Heart left ventricle (tissue), 13 donors: Measurements from ENCODE around the gene BCAR3.

Source experiments
- POLR2A ChIP-seq, 2 donors: fragments of 450-650 bp; IDR thresholded peaks; one replicate each; pipeline ENCODE4 v1.6.1; 2017; ENCODE audit warnings: antibody characterized with exemption in 2 of 2, mild to moderate bottlenecking in 2 of 2, moderate library complexity in 2 of 2
- TF ChIP-seq, protein P1 (sequence below), 12 donors: fragments of 200-600 bp; sonication (generic) in 4 of 12; IDR thresholded peaks; one replicate each; pipeline versions ENCODE4 v1.5.0 to v1.8.0; 2018 to 2022; ENCODE audit warnings: antibody characterized with exemption in 12 of 12, mild to moderate bottlenecking in 5 of 12
- donor health status: ischemic (EF 13 %, LVEDD 7.1; RV severe dilation, severe dysfunction).
- donor health status: DM: no; HTN: yes; CAD: no.
- donor health status: DM: no; HTN: no; CAD: no.
- donor health status: ischemic (EF 25% LVEDD 6.9; RV normal size, moderate dysfunction).
- donor health status: ischemic (EF 25% LVEDD 5.7; RV mildly dilated, moderate dysfunction).
- donor health status: ischemic (EF 35%, LVEDD 5.7; RV mildly dilated, moderate dysfunction).
- donor health status: nonischemic (EF 11% LVEDD 7.7; RV severe dilation, severe dysfunction).
- donor health status: DM: yes; HTN: yes; CAD: no.
- donor health status: PGD.
- donor health status: ischemic (EF 29% LVEDD 5.4; RV normal size, mild dysfunction).
- donor health status: nonischemic (EF 23%, LVEDD 6.1; RV moderate dilation, normal function).

DNA sequence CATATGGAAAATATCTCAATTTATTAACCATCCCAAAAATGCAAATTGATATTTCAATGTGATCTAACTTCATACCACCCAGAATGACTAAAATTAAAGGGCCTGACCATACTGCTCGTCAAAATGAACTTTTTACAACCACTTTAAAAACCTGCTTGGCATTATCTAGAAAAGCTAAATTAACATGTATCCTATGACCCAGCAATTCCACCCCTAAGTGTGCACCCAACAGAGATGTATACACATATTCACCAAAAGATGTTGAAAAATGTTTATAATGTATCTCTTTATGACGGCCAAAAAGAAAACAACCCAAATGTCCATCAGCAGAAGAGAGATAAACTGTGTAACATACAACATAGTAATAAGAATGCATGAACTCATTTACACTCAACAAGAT lies 1.6 kb upstream of the BCAR3 start:
- TF ChIP-seq, protein P1, sequence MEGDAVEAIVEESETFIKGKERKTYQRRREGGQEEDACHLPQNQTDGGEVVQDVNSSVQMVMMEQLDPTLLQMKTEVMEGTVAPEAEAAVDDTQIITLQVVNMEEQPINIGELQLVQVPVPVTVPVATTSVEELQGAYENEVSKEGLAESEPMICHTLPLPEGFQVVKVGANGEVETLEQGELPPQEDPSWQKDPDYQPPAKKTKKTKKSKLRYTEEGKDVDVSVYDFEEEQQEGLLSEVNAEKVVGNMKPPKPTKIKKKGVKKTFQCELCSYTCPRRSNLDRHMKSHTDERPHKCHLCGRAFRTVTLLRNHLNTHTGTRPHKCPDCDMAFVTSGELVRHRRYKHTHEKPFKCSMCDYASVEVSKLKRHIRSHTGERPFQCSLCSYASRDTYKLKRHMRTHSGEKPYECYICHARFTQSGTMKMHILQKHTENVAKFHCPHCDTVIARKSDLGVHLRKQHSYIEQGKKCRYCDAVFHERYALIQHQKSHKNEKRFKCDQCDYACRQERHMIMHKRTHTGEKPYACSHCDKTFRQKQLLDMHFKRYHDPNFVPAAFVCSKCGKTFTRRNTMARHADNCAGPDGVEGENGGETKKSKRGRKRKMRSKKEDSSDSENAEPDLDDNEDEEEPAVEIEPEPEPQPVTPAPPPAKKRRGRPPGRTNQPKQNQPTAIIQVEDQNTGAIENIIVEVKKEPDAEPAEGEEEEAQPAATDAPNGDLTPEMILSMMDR (IDR thresholded peaks at IDR 0.05) = no peak
- no peak for TF ChIP-seq POLR2A (IDR thresholded peaks at IDR 0.05)
